GM12878 (cell line): ENCODE results near the gene KDM1B. TPM values are rescaled to one million over a fixed set of nuclear protein-coding genes. Genes with fewer than 3 reads are reported as not detected.

Experiments
- ATAC-seq: fragments of 200-7000 bp; cut with Tn5 transposase; 3 replicates; pipeline ENCODE4 v1.9.1; 2020; ENCODE audit warnings: mild to moderate bottlenecking, moderate library complexity
- BruUV-seq: library from RNA; stranded (reverse); fragments of 400-500 nt; replicated peaks from 2 replicates; lab custom pipeline; 2021; lab: Mats Ljungman, UMichigan
- CTCF ChIA-PET: fragments of 300-600 bp; sonication (Branson Sonifier 250); formaldehyde crosslinking; extraction: SDS; loops from one replicate; lab custom pipeline; 2021; ENCODE audit warnings: inconsistent platforms; lab: Yijun Ruan, JAX
- POLR2A ChIA-PET: fragments of 350-600 bp; formaldehyde crosslinking; extraction: SDS; loops from one replicate; lab custom pipeline; 2021; ENCODE audit warnings: inconsistent platforms; lab: Charles Lee
- RAD21 ChIA-PET: fragments of 300-600 bp; sonication (Branson Sonifier 250); formaldehyde crosslinking; loops from one replicate; lab custom pipeline; 2023; ENCODE audit warnings: antibody characterized with exemption; ENCODE audit not compliant: unreplicated experiment; lab: Charles Lee
- SMC1A ChIA-PET: fragments of 300-600 bp; sonication (Branson Sonifier 250); formaldehyde crosslinking; loops from one replicate; lab custom pipeline; 2023; ENCODE audit not compliant: unreplicated experiment, uncharacterized antibody; lab: Charles Lee
- DNase-seq: peaks from one replicate; pipeline ENCODE4 v3.0.0-alpha.2; 2011; ENCODE audit warnings: low read depth, low spot score
- FAIRE-seq: peaks from 3 replicates; lab custom pipeline; 2011; peaks lifted over from hg19 to GRCh38; lab: Jason Lieb, UNC
- H2AFZ ChIP-seq: 2 replicates; pipeline ENCODE4 v1.6.0; 2011; ENCODE audit warnings: low read depth, low read length, control low read depth; ENCODE audit not compliant: control insufficient read depth
- H3K27ac ChIP-seq: 2 replicates; pipeline ENCODE4 v1.5.1; 2011; ENCODE audit warnings: control low read depth; ENCODE audit not compliant: control insufficient read depth, insufficient read depth
- H3K27me3 ChIP-seq, 2 experiments: replicated peaks in 1 of 2; 2 replicates each; pipeline versions ENCODE4 v1.6.0 to v1.6.1; 2011; ENCODE audit warnings: low read length in 1 of 2; ENCODE audit not compliant: control insufficient read depth in 2 of 2, insufficient read depth in 2 of 2
- H3K36me3 ChIP-seq, 2 experiments: 2 replicates each; pipeline ENCODE4 v1.5.1; 2011; ENCODE audit warnings: low read length in 1 of 2; ENCODE audit not compliant: control insufficient read depth in 2 of 2, insufficient read depth in 2 of 2
- H3K4me1 ChIP-seq: 2 replicates; pipeline ENCODE4 v1.6.1; 2011; ENCODE audit warnings: mild to moderate bottlenecking, low read length, moderate library complexity, mixed read lengths; ENCODE audit not compliant: control insufficient read depth, insufficient read depth
- H3K4me2 ChIP-seq: 2 replicates; pipeline ENCODE4 v1.6.0; 2011; ENCODE audit warnings: control low read depth; ENCODE audit not compliant: control insufficient read depth, insufficient read depth
- H3K4me3 ChIP-seq: fragments of 200-600 bp; sonication (generic); 2 replicates; pipeline ENCODE4 v1.5.1; 2016
- H3K79me2 ChIP-seq: 2 replicates; pipeline ENCODE4 v1.6.0; 2011; ENCODE audit warnings: low read length; ENCODE audit not compliant: control insufficient read depth, insufficient read depth
- H3K9ac ChIP-seq: 2 replicates; pipeline ENCODE4 v1.8.0; 2011; ENCODE audit warnings: low read length, control low read depth, mixed read lengths; ENCODE audit not compliant: control insufficient read depth, insufficient read depth
- H3K9me3 ChIP-seq: replicated peaks from 3 replicates; pipeline ENCODE4 v1.5.1; 2011; ENCODE audit warnings: mild to moderate bottlenecking, low read length; ENCODE audit not compliant: control insufficient read depth, insufficient read depth
- H4K20me1 ChIP-seq: 2 replicates; pipeline ENCODE4 v1.6.0; 2011; ENCODE audit not compliant: control insufficient read depth, insufficient read depth
- ESRRA ChIP-seq: IDR thresholded peaks from 2 replicates; pipeline ENCODE4 v1.6.1; 2012; ENCODE audit warnings: mild to moderate bottlenecking, low read length, improper control_type of control experiment
- LARP7 ChIP-seq: fragments of 450-650 bp; IDR thresholded peaks from 2 replicates; pipeline ENCODE4 v1.6.1; 2017; ENCODE audit warnings: mild to moderate bottlenecking
- POLR2AphosphoS2 ChIP-seq: IDR thresholded peaks from 2 replicates; pipeline ENCODE4 v1.6.1; 2011; ENCODE audit warnings: low read depth, mild to moderate bottlenecking, low read length, improper control_type of control experiment, moderate library complexity
- ZNF24 ChIP-seq: fragments of 450-650 bp; IDR thresholded peaks from 2 replicates; pipeline ENCODE4 v1.6.1; 2017; ENCODE audit warnings: antibody characterized with exemption, mild to moderate bottlenecking
- WGBS: methylation state at CpG from one replicate; pipeline ENCODE4 v1.1.6; 2016; ENCODE audit warnings: low lambda C conversion rate; ENCODE audit not compliant: insufficient replicate concordance, insufficient coverage; ENCODE audit errors: missing lambda C conversion rate; 5-methylcytosine and 5-hydroxymethylcytosine counted together
- in situ Hi-C: fragments of 300-500 bp; cut with MboI; formaldehyde crosslinking; loops from 9 replicates; pipeline ENCODE4 v1.14.3; 2018; ENCODE audit warnings: mixed read lengths
- intact Hi-C: fragments of 100-400 bp; cut with micrococcal nuclease; formaldehyde crosslinking; loops from one replicate; pipeline ENCODE4 v1.14.2; 2022; ENCODE audit not compliant: unreplicated experiment
- polyA plus RNA-seq, 11 experiments: library from polyadenylated mRNA; depleted of rRNA in 4 of 11; unstranded in 6 of 11; stranded (reverse) in 5 of 11; fragments of >200 nt; fragmentation: Nextera tagmentation in 4 of 11; fragmentation: Illumina TruSeq in 1 of 11; extraction: Ambion mirVana in 4 of 11; extraction: Trizol in 1 of 11; gene quantifications; 1 replicate in 1 of 11; 2 replicates in 10 of 11; pipeline versions ENCODE4 v1.2.1 to v1.2.3, GENCODE V29; 2011 to 2016; ENCODE audit warnings: inconsistent platforms in 2 of 11, missing spikeins in 2 of 11, low read depth in 1 of 11
- total RNA-seq, 4 experiments: library from RNA; depleted of rRNA in 3 of 4; stranded (reverse); fragments of >200 nt in 3 of 4; fragmentation: Illumina TruSeq in 1 of 4; extraction: Trizol in 1 of 4; gene quantifications; 2 replicates each; pipeline versions ENCODE4 v1.2.1 to v1.2.3, GENCODE V29; 2013 to 2021
- TF ChIP-seq, protein P1 (sequence below): fragments of 450-650 bp; formaldehyde crosslinking; IDR thresholded peaks from 2 replicates; pipeline ENCODE4 v1.5.0; 2022; ENCODE audit warnings: mild to moderate bottlenecking, missing genetic modification characterization
- TF ChIP-seq, protein P2 (sequence below): fragments of 450-650 bp; IDR thresholded peaks from 2 replicates; pipeline ENCODE4 v1.6.1; 2016; ENCODE audit warnings: mild to moderate bottlenecking, moderate library complexity, borderline replicate concordance
- TF ChIP-seq, protein P3 (sequence below): fragments of 450-650 bp; formaldehyde crosslinking; IDR thresholded peaks from 2 replicates; pipeline ENCODE4 v1.4.0; 2022; ENCODE audit warnings: mild to moderate bottlenecking, moderate library complexity

KDM1B gene
- total and polyA plus RNA-seq, 10 of the 15 experiments (the other 5 are each of a cell fraction or from before 2014, with no cell fraction given), result 1.7 to 22.5 (median 13.9) TPM

DNA sequence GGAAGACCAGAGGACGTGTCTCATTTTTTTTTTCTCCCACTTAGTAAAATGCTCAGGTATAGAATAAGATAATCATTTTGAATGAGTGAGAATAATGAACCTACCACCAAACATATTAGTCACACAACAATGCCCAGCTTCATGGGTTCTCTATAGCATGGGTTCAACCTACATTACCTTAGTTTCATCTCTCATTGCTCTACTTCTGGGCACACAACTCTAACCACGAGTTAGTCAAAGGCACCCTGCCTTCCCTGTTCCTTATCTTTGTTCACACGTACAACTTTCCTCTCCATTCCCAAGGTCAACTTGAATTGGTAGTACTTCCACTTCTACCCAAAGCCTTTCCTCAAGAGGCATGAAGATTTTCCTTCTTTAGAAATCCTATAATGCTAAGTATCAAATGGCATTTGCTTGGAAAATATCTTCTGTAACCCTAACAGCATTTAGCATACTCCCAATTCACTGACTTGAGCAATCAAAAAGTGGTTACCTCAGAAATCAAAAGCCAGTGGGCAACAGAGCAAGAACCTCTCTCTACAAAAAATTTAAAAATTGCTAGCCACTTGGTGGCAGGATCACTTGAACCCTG lies 88.2 kb downstream of the KDM1B start (continued):
- TF ChIP-seq, protein P1, sequence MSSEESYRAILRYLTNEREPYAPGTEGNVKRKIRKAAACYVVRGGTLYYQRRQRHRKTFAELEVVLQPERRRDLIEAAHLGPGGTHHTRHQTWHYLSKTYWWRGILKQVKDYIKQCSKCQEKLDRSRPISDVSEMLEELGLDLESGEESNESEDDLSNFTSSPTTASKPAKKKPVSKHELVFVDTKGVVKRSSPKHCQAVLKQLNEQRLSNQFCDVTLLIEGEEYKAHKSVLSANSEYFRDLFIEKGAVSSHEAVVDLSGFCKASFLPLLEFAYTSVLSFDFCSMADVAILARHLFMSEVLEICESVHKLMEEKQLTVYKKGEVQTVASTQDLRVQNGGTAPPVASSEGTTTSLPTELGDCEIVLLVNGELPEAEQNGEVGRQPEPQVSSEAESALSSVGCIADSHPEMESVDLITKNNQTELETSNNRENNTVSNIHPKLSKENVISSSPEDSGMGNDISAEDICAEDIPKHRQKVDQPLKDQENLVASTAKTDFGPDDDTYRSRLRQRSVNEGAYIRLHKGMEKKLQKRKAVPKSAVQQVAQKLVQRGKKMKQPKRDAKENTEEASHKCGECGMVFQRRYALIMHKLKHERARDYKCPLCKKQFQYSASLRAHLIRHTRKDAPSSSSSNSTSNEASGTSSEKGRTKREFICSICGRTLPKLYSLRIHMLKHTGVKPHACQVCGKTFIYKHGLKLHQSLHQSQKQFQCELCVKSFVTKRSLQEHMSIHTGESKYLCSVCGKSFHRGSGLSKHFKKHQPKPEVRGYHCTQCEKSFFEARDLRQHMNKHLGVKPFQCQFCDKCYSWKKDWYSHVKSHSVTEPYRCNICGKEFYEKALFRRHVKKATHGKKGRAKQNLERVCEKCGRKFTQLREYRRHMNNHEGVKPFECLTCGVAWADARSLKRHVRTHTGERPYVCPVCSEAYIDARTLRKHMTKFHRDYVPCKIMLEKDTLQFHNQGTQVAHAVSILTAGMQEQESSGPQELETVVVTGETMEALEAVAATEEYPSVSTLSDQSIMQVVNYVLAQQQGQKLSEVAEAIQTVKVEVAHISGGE, result no peak

DNA sequence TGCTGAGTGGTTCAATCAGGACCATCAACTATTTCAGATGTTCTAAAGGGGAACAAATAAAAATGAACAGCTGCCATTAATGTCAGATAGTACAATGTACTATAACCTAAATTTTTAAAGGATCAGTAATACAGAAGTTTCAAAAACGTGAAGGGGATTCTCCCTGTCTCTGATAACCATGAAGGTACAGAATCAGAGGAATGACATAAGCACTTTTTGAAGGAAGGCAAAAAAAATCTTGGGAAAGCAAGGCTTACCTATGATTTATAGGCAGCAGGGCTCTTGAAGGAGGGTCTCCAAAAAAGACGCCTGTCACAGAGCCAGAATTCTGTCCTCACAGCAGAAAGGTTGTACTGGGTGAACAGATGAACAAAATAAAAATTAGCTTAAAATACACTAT lies 89.0 kb downstream of the KDM1B start:
- Histone ChIP-seq H3K4me1 (peaks cover 7% of the 10 kb centered on the region), H3K9me3 (peaks cover 10% of the 10 kb centered on the region), H3K36me3 (peaks cover 6 to 44% of the 10 kb centered on the region in 2 experiments), H3K9ac (no peak overlapping the region), H4K20me1 (no peaks in the 10 kb centered on the region; the same call in 1 of the 2 replicates), H3K4me2 (no peak overlapping the region), H2AFZ (no peak overlapping the region), H3K27ac (no peak overlapping the region), H3K4me3 (no peak overlapping the region), H3K27me3 (no peaks in the 10 kb centered on the region), H3K79me2 (peaks cover 33% of the 10 kb centered on the region)
- in situ Hi-C loops, result no loop called here
- intact Hi-C loops, result no loop called here
- DNase-seq (no peak), FAIRE-seq (no peak), ATAC-seq (no peak)
- WGBS, result 95% methylated on average over 2 of the region's 2 CpGs
- POLR2A ChIA-PET, result no interaction called here
- SMC1A ChIA-PET, result interaction anchor here (3.8 kb wide), 1 partner anchor 14 kb away, joined by 18 read pairs; no protein-coding TSS in a partner anchor
- no TSS peak for BruUV-seq
- CTCF ChIA-PET, result interaction anchor here (0.6 to 1.3 kb wide), 2 partner anchors 9 to 39 kb away, joined by 3 read pairs; no protein-coding TSS in a partner anchor
- RAD21 ChIA-PET, result no interaction called here
- no peak for TF ChIP-seq POLR2AphosphoS2
- TF ChIP-seq ESRRA, result no peak
- TF ChIP-seq, protein P2, sequence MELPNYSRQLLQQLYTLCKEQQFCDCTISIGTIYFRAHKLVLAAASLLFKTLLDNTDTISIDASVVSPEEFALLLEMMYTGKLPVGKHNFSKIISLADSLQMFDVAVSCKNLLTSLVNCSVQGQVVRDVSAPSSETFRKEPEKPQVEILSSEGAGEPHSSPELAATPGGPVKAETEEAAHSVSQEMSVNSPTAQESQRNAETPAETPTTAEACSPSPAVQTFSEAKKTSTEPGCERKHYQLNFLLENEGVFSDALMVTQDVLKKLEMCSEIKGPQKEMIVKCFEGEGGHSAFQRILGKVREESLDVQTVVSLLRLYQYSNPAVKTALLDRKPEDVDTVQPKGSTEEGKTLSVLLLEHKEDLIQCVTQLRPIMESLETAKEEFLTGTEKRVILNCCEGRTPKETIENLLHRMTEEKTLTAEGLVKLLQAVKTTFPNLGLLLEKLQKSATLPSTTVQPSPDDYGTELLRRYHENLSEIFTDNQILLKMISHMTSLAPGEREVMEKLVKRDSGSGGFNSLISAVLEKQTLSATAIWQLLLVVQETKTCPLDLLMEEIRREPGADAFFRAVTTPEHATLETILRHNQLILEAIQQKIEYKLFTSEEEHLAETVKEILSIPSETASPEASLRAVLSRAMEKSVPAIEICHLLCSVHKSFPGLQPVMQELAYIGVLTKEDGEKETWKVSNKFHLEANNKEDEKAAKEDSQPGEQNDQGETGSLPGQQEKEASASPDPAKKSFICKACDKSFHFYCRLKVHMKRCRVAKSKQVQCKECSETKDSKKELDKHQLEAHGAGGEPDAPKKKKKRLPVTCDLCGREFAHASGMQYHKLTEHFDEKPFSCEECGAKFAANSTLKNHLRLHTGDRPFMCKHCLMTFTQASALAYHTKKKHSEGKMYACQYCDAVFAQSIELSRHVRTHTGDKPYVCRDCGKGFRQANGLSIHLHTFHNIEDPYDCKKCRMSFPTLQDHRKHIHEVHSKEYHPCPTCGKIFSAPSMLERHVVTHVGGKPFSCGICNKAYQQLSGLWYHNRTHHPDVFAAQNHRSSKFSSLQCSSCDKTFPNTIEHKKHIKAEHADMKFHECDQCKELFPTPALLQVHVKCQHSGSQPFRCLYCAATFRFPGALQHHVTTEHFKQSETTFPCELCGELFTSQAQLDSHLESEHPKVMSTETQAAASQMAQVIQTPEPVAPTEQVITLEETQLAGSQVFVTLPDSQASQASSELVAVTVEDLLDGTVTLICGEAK, result no peak
- TF ChIP-seq LARP7, result no peak
- TF ChIP-seq, protein P3, sequence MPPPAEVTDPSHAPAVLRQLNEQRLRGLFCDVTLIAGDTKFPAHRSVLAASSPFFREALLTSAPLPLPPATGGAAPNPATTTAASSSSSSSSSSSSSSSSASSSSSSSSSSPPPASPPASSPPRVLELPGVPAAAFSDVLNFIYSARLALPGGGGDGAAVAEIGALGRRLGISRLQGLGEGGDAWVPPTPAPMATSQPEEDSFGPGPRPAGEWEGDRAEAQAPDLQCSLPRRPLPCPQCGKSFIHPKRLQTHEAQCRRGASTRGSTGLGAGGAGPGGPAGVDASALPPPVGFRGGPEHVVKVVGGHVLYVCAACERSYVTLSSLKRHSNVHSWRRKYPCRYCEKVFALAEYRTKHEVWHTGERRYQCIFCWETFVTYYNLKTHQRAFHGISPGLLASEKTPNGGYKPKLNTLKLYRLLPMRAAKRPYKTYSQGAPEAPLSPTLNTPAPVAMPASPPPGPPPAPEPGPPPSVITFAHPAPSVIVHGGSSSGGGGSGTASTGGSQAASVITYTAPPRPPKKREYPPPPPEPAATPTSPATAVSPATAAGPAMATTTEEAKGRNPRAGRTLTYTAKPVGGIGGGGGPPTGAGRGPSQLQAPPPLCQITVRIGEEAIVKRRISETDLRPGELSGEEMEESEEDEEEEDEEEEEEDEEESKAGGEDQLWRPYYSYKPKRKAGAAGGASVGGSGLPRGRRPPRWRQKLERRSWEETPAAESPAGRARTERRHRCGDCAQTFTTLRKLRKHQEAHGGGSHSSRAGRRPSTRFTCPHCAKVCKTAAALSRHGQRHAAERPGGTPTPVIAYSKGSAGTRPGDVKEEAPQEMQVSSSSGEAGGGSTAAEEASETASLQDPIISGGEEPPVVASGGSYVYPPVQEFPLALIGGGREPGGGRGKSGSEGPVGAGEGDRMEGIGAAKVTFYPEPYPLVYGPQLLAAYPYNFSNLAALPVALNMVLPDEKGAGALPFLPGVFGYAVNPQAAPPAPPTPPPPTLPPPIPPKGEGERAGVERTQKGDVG (CRISPR knock-in tag), result no peak
- no peak for TF ChIP-seq ZNF24
